ENCODE results near the gene HOXA3. TPM values are rescaled to one million over a fixed set of nuclear protein-coding genes. Genes with fewer than 3 reads are reported as not detected.

Gene HOXA3
- total RNA-seq, 4 donors from 2014 or later = 3.4 to 3.9 (median 3.6) TPM

- no peak for TF ChIP-seq CTCF (IDR thresholded peaks at IDR 0.05; ENCODE audit: low read depth)
These were observed 5.0 kb downstream of the HOXA3 start, which contains the start of gene HOXA6 for GRCh38 chr7:27147199-27148030. HOXA6 (minus strand) TSS chr7:27147774; CDS start chr7:27147749, 25 bp downstream.

DNA sequence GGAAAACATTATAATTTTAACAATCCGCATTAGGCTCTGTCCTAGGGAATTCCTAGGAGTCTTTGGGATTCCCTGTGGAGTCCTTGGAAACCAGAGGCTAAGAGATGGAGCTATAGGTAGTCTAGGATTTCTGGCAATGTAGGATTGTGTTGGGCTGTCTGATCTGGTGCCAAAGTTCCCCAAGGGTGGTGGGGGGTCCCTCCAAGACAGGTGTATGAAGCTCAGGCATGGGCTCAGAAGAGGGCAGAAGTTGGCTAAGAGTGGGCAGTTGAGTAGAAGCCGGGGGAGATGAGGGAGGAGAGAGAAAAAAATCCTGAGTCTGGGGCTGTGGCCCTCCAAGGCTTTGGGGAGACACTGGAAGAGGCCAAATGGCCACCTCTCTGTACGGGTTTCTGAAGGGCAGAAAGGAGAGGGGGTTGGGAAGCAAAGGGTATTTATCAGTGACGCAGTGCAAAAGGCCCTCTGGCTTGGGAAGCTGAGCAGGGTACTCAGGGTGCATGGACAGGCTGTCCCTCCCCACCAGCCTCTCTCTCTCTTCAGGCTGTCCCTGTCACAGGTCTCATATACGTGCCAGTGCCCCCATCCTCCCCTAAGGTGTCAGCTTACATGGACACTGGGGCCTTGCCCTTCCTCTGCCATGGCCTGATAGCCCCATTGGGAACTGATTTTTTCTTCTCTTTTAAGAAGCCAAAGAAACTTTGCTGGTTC, 5.7 kb downstream of the HOXA3 start:
- TF ChIP-seq CTCF (IDR thresholded peaks at IDR 0.05; ENCODE audit: low read depth) = no peak

DNA sequence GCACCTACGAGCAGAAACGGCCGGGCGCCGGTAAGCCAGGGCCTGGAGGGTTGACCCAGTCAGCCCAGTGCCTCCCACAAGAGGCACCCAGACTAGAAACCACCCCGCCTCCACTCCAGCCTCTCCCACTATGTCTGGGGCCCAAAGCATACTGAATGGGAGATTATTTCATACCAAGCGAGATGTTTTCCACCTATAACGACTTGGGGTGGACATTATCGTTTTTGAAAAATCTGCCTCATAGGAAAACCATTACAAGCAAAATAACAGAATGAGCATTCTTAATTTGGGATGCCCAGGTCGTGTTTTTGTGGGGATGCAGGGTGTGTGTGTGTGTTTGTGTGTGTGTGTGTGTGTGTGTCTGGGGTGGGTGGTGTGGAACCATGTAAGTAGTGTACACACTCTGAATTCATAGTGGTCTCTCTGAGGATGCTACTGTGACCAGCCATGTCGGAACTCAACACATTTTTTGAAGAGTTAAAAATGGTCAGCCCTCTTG, 6.4 kb downstream of the HOXA3 start:
- TF ChIP-seq CTCF (IDR thresholded peaks at IDR 0.05; ENCODE audit: low read depth) = no peak

DNA sequence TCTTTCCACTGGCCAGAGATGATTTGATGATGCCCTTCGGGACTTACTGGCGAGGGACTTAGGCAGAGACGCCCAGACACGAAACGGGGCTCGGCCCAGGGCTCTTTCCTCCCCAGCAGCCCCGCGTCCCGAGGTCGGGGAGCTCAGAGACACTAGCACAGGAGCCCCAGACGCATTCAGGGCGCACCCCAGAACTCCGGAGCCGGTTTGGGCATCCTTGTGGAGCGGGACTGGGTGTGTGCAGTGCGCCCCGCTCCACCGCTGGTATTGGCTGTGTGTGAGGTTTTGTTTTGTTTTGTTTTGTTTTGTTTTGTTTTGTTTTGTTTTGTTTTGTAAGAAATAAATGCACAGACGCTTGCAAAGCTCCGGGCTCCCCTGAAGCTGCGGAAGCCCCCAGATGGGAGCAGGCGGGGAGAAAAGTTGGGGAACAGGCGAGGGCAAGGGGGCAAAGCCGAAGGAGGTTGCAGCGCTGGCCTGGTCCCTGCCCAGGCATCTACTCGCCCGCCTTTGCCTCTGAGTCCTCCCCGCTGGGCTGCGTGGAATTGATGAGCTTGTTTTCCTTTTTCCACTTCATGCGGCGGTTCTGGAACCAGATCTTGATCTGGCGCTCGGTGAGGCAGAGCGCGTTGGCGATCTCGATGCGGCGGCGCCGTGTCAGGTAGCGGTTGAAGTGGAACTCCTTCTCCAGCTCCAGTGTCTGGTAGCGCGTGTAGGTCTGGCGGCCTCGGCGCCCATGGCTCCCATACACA, 7.0 kb downstream of the HOXA3 start:
- no peak for TF ChIP-seq CTCF (IDR thresholded peaks at IDR 0.05; ENCODE audit: low read depth)

DNA sequence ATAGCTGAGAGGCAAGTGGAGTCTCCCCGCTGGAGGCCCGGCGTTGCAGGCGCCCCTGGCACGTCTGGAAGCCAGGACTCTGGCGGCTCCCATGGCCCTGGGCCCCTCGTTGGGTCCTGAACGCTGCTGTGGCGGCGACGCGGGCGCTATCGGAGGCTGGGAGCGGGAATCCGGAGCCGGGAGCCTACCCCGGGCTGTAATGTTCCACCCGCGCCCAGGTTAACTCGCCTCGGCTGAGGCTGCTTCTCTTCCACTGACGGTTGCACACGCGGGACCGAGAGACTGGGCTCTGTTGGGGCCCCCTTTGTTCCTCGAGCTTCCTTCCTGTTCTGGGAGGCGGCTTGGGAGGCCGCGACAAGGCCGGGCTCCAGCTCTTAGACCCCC, 7.6 kb downstream of the HOXA3 start:
- TF ChIP-seq CTCF (IDR thresholded peaks at IDR 0.05; ENCODE audit: low read depth) = no peak

DNA sequence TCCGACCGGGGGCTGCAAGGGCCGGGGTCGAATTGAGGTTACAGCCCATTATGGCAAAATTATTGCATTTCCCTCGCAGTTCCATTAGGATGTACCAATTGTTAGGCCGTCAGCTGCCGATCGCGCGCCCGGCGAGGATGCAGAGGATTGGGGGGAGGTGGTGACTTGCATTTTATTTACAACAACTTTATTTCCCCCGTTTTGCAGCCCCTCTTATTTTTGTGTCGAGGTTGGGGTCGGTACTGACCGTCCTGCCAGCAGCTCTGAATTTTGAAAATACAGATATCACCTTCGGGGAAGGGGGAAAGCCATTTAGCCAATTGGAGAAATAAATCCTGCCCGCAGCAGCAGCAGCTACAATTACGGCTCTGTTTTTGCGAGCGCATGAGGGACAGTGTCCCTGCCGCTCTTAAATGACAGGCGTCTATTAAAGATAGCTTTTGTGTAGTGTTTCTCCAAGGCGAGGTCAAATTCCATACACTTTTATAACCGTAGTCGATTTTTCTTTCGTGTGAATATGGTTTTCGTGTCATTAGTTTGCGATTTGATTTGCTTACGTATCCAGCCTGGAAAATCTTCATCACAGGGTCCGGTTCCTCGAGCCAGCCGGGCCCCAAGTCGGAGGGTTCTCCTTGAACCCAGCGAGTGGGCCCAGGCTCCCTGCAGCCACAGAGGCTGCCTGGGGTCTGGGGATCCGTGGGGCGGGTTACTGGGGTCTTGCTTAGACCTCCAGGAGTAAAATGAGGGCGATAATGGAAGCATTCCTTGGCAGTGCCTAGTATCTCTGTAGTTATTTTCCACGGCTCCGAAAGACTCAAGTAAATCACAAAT, 8.2 kb downstream of the HOXA3 start:
- no peak for TF ChIP-seq CTCF (IDR thresholded peaks at IDR 0.05; ENCODE audit: low read depth)

All from subcutaneous adipose tissue (tissue), 4 donors.